ENCODE results near the gene HDAC4.

GRCh38 chr2:239118264-239118663 lies 282.6 kb downstream of the HDAC4 start:
- TF ChIP-seq, protein P1, sequence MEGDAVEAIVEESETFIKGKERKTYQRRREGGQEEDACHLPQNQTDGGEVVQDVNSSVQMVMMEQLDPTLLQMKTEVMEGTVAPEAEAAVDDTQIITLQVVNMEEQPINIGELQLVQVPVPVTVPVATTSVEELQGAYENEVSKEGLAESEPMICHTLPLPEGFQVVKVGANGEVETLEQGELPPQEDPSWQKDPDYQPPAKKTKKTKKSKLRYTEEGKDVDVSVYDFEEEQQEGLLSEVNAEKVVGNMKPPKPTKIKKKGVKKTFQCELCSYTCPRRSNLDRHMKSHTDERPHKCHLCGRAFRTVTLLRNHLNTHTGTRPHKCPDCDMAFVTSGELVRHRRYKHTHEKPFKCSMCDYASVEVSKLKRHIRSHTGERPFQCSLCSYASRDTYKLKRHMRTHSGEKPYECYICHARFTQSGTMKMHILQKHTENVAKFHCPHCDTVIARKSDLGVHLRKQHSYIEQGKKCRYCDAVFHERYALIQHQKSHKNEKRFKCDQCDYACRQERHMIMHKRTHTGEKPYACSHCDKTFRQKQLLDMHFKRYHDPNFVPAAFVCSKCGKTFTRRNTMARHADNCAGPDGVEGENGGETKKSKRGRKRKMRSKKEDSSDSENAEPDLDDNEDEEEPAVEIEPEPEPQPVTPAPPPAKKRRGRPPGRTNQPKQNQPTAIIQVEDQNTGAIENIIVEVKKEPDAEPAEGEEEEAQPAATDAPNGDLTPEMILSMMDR (IDR thresholded peaks at IDR 0.05) = no peak
- TF ChIP-seq ZFX (IDR thresholded peaks at IDR 0.05; ENCODE audit: borderline replicate concordance) = no peak

Measured in 22Rv1 (cell line).